NCI-H2196 treated with DMSO at 0.1 percent for 48 hours (cell line): Measurements from ENCODE around the gene INTS4.
"Not testable (repeated sequence)": the region's sequence is repeated elsewhere in the genome, so short reads cannot be mapped to it uniquely, and the experiment has no call there.

ENCODE experiments used
- DNase-seq: peaks from one replicate; lab custom pipeline; 2025; ENCODE audit not compliant: unreplicated experiment; lab: John Stamatoyannopoulos, UW

The INTS4 gene

DNA sequence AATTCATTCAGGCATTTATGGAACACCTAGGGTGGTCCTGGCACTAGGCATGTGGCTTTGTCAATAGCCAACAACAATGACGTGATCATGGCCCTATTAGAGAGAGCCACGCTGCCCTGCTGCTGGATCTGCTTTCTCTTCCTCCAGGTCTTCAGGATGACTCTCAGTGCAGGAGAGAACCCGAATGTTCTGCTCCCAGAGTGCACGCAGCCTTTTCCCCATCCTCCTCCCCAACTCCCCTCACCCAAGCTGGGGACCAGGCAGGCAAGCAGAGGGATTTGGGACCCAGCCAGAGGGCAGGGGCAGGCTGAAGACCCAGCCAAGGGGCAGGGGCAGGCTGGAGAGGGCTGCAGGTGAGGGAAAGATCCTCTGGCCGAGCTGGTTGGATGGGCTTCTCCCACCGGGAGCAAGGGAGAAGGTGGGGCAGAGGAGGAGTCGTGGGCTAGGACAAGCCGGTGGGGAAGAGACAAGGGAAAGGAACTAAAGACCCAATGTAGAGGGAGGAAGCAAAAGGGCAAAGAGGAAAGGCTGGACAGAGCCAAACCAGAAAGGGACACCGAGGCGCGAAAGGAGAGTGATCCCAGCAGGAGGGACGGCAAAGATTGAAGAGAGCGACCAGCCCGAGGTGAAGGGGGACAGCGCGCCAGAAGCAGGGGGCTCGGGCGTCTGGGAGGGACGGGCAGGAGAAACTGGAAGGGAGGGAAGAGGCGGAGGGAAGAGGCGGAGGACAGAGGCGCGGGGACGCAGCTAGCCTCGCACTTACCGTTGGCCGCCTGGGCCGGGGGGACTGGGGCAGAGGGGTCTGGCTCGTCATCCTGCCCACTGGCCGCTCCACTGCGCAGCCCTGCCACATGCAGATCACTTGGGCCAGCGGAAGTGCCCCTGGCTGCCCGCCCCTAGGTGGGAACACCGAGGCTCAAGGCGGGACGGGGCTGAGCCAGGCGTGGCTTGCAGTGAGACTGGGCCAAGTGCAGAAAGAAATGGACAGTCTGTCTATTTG, 28.2 kb upstream of the INTS4 start, which contains the start of gene KCTD14:
TSS of gene KCTD14 (minus strand) at position 880 of the 1,000 bp plus-strand sequence. CDS start at position 853, 27 bp downstream.
- peak; percentile 38 for DNase-seq

DNA sequence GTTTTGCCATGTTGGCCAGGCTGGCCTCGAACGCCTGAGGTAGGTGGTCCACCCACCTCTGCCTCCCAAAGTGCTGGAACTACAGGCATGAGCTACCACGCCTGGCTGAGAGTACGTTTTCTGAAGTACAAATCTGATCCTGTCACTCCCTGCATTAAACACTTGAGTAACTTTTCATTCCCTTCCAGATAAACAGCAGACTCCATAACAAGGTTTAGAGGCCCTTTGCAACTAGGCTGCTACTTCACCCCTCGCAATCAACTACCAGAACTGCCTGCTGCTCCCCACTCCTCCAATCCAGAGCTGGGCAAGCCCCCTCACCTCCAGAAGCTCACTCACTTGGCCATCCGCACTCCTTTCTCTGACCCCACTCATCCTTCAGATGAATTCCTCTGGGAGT, 27.1 kb upstream of the INTS4 start:
- DNase-seq = no peak

DNA sequence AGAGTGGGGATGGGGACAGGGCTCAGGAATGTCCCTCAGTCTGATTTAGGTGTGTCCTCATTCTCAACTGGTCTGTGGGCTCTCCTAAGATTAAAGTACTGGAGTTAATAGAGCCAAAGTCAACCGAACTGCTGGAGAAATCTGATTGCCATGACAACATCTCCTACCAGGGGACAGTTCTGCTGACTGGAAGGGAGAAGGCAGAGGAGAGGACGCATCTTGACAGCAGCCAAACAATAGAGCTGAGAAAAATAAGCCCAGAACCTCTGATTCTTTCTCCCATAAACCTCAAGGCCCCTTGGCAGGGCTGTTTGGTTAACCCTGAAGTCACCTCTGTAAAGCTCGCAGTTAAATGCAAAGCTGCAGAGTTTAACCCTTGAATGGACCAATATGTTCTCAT, 25.8 kb upstream of the INTS4 start:
- no peak for DNase-seq

DNA sequence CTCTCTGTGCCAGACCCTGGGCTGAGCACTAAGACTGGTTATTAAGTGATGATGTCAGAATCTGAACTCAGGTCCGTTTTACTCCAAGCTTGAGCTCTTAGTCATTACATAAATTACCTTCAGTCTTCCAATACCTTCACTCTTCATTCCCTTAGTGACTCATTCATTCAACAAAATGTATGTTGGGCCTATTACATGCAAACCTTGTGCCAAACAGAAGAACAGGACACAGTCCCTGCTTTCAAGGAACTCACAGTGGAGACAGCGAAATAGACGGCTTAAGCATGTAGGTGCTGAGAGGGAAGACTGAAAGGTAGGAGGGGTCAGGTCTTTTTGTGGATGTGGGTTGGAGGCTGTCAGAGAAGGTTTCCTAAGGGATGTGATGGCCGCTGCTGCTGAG, 25.3 kb upstream of the INTS4 start:
- DNase-seq = no peak

DNA sequence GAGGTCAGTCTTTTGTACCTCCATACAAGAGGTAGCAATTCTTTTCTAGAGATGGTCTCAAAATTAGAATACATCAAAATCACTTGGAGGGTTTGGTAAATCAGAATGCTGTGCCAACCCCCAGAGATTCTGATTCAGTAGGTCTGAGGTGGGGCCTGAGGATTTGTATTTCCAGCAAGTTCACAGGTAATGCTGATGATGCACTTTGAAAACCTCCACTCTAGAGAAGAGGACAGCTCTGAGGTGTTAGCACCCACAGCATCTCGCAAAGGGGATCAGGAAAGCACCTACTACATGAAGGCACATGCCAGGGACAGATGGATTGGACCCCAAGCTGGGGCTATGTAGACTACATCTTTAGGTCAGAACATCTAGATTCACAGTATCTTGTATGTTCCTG, 21.4 kb upstream of the INTS4 start:
- DNase-seq = no peak

DNA sequence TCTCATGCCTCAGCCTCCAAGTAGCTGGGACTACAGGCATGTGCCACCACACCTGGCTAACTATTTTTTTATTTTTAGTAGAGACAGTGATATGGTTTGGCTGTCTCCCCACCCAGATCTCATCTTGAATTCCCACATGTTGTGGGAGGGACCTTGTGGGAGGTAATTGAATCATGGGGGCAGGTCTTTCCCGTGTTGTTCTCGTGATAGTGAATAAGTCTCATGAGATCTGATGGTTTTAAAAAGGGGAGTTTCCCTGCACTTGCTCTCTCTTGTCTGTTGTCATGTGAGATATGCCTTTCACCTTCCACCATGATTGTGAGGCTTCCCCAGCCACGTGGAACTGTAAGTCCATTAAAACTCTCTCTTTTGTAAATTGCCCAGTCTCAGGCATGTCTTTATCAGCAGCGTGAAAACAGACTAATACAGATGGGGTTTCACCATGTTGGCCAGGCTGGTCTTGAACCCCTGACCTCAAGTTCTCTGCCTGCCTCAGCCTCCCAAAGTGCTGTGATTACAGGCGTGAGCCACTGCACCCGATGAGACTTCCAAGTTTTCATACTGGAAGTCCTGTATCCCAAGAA, 20.6 kb upstream of the INTS4 start:
- not testable (repeated sequence) for DNase-seq

DNA sequence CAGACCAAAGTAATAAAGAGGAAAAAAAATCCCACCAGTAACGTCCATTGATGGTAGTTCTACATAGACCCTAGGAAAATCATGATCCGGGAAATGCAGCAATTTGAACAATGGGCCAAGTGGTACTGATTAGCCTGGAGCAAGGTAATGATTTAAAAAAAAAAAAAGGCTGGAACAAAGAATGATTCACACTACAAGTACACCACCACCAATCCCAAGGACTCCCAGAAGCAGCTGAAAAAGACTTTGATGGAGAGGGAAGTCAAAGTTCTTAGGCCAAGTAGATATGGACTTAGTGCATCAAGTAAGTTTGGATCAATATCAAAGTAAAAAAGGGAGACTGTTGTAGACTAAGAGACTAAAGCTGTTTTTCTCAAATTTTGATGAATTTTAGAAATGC, 16.8 kb upstream of the INTS4 start:
- DNase-seq = no peak

DNA sequence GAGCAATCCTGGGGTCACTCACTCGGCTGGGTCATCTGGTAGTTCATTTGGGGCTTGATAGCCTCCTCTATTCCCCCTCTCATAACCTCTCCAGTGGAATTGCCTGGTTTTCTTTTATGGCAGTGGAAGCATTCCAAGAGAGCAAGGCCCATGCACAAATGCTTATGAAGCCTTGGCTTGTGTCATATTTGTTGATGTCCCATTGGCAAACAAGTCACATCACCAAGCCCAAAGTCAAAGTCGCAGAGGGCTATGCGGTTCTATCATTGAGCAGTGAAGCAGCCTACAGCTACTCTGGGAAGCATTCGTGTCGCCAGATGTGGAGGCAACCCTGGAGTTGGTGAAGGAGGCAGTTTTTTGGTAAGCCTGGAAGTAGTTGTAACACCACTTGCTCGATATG, 16.3 kb upstream of the INTS4 start:
- DNase-seq = no peak

DNA sequence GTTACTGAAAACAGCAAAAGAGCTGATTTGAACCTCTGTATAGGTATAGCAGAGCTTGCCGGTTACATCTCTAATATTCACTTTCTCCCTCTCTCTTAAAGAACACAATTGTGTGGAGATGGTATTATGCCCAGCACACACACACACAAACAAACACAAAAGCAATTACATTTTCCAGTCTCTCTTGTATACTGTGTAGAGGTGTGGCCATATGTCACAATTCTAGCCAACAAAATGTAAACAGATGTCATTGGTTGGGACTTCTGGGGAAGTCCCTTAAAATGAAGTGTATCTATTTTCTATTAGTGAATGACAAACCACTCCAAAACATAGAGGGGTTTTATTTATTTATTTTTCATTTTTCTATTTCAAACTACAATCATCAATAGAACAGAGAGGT, 15.8 kb upstream of the INTS4 start:
- no peak for DNase-seq

DNA sequence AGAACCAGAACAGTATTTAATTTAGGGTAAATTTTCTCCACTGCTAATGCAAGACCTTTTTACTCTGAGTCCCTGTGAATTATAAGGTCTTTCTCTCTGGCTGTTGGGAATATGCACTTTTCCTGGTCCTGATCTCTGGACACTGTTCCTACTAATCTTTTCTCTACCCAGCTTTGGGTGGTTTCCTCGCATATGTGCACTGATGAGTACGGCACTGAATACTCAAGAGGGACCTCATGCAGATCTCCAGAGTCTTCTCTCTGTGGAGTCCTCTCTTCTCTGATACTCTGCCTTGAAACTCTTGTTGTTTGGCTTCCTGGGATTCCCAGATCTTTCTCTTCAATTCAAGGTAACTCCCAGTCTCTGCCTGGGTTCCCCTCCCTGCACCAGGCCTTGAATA, 14.6 kb upstream of the INTS4 start:
- no peak for DNase-seq

DNA sequence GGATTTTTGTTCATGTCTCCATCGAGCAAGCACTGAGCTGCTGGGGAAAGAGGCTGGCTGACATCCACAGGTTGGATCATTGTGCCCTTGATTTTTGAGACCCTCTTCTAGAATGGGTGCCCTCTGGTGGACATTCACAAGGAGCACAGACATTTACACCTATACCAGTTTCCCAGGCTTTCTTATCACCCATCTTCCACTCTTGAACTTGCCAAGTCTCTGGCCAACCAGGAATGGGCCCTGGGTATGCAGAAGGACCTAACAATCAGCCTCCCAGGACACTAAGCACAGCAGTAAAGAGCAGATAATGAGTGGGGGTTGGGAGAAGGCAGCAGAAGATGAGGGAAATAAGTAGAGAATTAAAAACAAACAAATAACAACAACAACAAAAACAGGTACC, 5.7 kb upstream of the INTS4 start:
- peak; percentile 78 for DNase-seq

DNA sequence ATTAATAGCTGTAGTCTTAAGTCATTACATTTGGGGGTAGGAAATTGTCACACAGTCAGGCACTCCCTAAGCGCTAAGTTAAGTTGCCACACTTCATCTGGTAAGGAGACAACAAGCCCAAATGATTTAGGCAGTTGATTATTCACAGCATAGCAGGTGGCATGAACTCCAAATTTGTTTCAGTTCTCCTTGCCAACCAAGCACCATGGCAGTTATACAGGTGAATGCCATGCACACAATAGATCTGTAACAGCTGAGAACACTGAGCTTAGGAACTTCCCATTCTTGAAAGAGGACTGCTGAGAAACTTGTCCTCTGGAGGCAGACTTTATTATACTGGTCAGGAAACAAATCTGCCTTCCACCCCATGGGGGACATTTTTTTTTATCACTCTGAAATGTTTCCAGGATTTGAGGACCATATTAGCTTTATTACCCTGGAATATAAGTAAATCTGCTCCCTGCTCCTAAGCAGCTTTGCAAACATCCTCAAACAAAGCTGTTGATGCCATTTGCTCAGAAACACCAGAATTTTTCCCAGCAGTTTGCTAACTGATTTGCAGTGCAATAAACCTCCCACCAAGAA, 5.1 kb upstream of the INTS4 start:
- no peak for DNase-seq

DNA sequence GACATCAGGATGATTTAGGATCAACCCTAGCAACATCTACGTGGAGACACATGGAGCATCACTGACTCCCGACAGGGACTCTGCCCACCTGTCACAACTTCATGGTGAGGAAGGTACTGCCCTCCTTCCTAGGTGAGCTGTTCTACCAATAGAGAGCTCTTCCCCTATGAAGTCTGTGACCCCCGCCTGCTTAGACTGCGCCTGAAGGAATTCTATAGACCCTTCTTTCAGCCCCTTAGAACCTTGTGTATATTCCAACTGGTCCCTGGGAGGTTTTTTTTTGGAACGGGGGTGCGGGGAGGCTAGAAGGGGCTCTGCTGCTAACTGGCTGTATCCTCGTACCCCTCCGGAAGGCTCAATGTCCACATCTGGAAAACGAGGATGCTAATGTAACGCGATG, 566 bp downstream of the INTS4 start:
- no peak for DNase-seq

DNA sequence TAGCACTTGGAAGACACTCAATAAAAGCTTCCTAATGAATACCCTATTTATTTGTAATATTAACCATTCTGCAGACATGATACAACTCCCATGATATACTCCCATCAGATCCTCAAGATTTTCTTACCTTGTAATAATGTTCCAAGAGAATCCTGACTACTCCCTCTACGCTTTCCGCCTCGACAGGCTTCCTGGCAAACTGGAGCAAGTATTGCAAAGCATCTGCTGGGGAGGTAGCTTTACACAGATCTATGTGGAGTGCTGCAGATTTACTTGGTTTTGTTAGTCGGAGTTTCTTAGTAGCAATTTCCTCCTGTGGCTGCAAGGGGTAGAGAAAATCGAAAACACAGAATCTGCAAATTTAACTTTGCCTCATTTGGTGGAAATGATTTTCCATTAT, 3.5 kb downstream of the INTS4 start:
- no peak for DNase-seq

DNA sequence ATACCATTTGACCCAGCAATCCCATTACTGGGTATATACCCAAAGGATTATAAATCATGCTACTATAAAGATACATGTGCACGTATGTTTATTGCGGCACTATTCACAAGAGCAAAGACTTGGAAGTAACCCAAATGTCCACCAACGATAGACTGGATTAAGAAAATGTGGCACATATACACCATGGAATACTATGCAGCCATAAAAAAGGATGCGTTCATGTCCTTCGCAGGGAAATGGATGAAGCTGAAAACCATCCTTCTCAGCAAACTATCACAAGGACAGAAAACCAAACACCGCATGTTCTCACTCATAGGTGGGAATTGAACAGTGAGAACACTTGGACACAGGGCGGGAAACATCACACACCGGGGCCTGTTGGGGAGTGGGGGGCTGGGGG, 8.0 kb downstream of the INTS4 start:
- not testable (repeated sequence) for DNase-seq

DNA sequence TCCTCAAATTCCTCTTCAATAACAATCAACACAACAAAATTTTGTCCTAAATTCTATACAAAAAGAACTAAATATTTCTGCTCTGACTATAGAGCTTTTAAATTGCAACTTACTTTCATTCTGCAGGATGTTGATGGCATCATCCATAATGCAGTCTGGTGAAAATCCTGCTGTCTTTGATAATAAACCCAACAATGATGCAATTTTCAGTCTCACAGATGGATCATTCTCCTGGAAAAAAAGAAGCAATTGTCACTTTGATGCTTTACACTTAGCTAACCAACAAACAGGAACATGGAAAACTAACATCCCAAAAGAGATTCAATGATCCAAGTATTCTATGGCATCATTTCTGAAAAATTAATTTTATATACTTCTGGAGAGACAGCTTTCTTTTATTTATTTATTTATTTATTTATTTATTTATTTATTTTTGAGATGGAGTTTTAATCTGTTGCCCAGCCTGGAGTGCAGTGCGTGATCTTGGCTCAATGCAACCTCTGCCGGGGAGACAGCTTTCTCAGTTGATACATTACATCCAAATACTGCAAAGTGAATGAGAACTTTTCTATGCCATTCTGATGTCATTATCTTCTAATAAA, 13.0 kb downstream of the INTS4 start:
- DNase-seq = no peak

DNA sequence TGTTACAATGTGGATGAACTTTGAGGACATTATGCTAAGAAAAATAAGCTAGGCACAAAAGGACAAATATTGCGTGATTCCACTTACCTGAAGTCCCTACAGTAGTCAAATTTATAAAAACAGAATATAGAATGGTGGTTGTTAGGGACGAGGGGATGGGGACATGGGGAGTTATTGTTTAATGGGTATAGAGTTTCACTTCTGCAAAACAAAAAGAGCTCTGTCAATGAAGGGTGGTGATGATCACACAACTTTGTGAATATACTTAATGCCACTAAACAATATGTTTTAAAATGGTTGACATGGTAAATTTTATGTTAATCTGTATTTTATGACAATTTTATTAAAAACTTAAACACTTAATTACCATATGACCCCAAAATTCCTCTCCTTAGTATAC, 26.1 kb downstream of the INTS4 start:
- DNase-seq = no peak

DNA sequence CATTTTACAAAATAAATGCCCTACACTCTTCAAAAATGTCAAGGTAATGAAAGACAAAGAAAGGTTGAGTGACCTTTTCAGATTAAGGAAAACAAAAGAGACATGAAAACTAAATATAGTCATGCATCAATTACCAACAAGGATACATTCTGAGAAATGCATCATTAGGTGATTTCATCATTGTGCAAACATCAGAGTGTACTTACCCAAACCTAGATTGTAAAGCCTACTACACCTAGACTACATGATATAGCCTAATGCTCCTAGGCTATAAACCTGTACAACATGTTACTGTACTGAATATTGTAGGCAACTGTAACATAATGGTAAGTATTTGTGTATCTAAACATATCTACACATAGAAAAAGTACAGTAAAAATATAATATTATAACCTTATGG, 26.7 kb downstream of the INTS4 start:
- DNase-seq = no peak

DNA sequence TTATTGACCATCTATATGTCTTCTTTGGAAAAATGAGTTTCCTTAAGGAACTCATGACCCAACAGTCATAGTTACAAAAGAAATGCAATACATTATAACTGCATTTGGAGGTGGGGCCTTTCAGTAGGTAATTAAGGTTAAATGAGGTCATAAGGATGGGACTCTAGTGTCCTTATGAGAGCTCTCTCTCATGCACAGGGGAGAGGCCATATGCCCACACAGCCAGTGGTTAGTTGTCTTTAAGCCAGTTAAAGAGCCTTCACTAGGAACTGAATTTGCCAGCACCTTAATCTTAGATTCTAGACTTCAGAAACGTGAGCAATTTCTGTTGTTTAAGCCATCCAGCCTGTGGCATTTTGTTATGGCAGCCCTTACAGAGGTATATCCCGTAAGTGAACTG, 27.3 kb downstream of the INTS4 start:
- no peak for DNase-seq

DNA sequence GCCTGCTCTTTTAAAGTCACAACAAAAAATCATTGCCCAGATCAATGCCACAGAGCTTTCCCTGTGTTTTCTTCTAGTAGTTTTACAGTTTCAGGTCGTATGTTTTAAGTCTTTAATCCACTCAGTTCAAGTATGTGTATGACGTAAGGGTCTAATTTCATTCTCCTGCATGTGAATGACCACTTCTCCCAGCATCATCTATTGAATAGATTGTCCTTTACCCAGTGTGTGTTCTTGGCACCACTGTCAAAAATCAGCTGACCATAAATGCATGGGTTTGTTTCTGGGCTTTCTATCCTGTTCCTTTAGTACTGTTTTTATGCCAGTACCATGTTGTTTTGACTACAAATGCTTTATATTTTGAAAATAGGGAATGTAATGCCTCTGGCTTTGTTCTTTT, 28.1 kb downstream of the INTS4 start:
- no peak for DNase-seq

DNA sequence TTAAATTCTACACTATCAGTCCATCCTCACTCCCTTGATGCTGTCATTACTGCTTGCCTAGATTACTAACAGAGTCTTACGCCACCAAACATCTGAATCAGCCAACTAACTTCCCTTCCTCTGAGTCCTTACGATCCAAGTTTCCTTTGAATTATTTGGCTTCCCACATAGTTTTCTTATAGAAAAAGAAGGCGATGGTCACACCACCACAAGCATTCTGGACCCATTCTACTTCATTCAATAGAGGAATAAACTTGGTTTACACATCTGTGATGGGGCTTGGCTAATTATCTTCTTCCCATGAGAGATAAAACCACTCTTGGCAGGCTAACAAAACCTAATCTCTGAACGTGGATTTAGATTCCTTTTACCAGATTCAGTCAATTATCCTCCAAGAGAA, 35.0 kb downstream of the INTS4 start:
- DNase-seq = no peak
